GM20000 (cell line): Measurements from ENCODE around the gene ZNF608.

Experiments
- DNase-seq: peaks from one replicate; pipeline ENCODE4 v3.0.0; 2012; ENCODE audit warnings: low spot score
- CTCF ChIP-seq: IDR thresholded peaks from 2 replicates; pipeline ENCODE4 v1.5.1; 2012; ENCODE audit warnings: mild to moderate bottlenecking, control low read depth; ENCODE audit errors: extremely low read depth, missing control alignments

The ZNF608 gene

DNA sequence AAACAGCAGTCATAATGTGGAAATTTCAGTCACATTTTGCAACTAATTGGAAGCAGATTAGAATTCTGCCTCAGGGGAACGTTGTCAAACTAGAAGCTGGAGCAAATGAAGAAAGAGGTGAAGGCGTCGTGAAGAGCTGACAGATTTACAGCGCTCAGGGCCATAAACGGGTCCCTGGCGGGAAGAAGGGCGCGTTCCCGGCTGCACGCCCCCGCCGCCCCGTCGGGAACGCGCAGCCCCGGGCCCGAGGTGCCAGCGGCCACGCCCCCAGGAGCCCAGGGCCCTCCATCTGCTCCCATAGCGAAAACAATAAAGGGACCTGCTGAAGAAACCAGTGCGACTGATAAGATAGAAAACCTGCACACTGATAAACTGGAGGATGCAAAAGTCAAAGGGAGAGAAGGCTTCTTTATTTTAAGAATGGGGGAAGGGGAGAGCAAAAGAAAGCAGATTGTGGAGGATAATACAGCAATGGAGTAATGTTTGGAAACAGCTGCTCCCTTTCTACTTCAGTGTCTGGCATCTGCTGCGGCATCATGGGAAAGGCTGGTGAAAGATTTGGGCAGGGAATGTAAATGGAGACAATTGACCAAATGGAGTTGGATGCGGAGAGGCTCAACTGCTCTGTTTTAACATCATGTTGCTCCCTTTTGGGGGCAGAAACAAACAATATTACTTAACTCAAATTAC lies 11.1 kb downstream of the ZNF608 start:
- DNase-seq = no peak
- no peak for TF ChIP-seq CTCF

DNA sequence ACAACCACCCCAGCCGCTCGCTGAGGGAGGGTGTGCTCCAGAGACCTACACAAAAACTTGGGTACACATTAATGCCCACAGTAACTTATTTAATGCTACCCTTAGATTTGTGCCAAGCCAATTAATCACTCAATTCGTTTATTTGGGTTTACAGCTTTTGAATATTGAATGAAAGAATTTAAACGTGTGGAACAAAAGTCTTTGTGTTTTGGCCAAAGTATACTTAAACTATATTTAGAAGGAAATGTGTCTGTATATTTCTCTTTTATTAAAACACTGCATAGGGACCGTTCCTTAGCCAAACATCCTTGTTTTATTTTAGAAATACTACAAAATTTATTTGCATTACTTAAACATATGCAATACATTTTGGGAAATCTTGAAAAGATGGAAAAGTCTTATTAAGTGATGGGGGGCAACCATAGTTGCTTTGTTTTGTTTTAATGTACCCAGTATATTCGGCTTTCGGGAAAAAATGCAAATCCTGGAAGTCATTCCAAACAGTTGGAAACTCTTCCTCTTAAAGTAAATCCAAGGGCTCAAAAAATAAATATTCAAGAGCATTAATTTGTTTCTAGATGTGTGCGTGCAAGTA lies 11.8 kb downstream of the ZNF608 start:
- DNase-seq = no peak
- TF ChIP-seq CTCF = no peak

GRCh38 chr5:124733329-124733650 lies 13.1 kb downstream of the ZNF608 start:
- DNase-seq = no peak
- no peak for TF ChIP-seq CTCF

GRCh38 chr5:124732428-124733328 lies 13.8 kb downstream of the ZNF608 start:
- no peak for TF ChIP-seq CTCF
- no peak for DNase-seq

- no peak for TF ChIP-seq CTCF
- DNase-seq = no peak
These were observed 16.1 kb downstream of the ZNF608 start for GRCh38 chr5:124730381-124730780.

GRCh38 chr5:124729720-124730359 lies 16.6 kb downstream of the ZNF608 start:
- TF ChIP-seq CTCF = no peak
- DNase-seq = no peak

GRCh38 chr5:124728968-124729332 lies 17.5 kb downstream of the ZNF608 start:
- no peak for TF ChIP-seq CTCF
- no peak for DNase-seq
